ENCODE measurements around the gene RAB11B.
"Not testable (repeated sequence)": the region's sequence is repeated elsewhere in the genome, so short reads cannot be mapped to it uniquely, and the experiment has no call there.

Gene RAB11B

DNA sequence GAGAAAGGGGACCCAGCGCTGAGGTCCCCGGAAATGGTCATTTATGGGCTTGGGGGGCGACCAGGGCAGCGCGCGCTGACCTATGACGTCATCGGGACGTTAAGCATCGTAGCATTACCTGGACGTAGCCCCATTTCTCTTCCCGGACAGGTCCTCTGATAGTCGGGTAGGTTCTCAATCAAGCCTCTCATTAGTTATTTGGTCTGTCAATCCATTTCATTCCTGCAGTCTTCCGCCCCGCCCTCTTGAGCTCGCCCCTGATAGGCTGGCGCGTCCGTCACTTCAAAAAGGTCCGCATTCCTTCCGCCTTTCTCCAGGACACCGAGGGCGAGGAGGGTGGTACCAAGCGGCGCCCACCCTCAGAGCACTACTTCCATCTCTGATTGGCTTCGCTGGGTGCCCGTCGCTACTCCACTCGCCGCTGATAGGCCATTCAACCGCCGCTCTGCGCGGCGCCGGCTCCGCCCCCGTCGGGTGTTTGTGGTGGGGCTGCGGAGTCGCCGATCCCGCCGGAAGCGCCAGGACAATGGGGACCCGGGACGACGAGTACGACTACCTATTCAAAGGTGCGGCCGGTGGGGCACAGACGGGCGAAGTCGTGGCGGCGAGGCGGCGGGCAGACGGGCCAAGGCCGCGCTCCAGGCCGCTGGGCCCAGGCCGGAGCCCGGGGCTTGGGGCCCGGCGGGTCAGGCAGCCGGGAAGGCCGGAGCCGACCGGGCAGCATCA lies at the start of gene RAB11B:
Gene RAB11B, plus strand, starts transcription at position 470 of the 726 bp plus-strand sequence. Its CDS starts 57 bp downstream, at position 527.
- peak; percentile 95 to 99 for DNase-seq

DNA sequence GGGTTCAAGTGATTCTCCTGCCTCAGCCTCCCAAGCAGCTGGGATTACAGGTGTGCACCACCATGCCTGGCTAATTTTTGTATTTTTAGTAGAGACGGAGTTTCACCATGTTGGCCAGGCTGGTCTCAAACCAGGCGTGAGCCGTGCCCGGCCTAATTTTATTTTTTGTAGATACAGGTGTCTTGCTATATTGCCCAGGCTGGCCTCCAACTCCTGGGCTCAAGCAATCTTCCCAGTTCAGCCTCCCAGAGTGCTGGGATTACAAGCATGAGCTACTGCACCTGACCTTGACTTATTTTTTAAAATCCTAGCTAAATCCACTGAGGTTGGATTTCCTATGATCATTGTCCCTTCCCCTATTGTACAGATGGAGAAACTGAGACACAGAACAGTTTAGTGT lies 48.7 kb upstream of the RAB11B start:
- not testable (repeated sequence) for DNase-seq

DNA sequence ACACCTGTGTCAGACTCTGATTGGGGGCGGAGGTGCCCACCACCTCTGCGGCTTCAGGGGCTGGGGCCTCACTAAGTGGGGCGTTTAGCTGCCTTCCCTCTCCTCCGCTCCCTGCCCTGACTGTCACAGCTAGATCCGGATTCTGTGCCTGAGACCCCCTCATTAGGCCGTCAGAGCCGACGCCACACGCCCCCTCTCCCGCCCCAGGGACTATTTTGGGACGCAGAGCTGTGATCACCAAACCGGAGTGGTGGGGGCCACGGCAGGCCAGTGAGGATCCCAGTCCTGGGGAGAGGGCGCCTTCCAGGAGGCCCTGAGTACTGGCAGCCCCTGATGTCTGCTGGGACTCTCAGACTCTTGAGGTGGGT lies 47.9 kb upstream of the RAB11B start:
- DNase-seq: no peak

DNA sequence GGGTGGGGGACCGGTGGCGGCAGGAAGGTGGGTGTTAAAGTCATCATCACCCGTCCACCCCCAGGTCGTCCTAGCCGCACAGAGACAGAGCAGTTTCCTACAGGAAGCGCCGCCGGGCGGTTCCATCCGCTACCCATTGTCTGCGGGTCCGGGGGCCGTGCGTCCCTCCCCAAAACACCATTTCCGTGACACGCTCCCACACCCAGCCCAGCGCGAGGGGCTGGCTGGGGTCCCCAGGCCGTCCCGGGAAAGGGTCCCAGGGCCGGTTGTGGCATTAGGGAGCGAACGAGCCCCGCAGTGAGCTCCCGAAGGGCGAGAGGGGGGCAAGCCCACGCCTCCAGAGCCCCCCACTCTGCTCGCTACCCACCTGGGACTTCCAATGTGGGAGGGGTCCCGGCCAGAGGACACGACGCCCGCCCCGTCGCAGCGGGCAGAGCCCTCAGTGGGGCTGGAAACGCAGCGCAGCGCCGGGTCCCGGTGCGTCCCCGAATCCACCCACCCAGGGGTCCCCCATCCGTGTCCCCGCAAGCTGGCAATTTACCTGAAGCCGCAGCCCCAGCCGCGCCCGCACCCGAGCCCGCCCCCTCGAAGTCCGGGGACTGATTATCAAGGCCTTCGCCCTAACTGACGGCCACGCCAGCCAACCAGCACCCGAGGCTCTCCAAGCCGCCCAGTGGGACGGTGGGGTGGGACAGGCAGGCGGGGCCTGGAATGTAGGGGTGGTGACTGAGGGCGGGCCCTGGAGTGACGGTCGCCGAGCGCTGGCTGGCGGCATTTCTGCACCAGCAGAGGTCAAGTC lies 47.3 kb upstream of the RAB11B start, which contains the start of gene KANK3:
Gene KANK3, minus strand, starts transcription at position 579 of the 799 bp plus-strand sequence. CDS start 5,434 bp downstream, outside the sequence.
- DNase-seq: peak; percentile 90

DNA sequence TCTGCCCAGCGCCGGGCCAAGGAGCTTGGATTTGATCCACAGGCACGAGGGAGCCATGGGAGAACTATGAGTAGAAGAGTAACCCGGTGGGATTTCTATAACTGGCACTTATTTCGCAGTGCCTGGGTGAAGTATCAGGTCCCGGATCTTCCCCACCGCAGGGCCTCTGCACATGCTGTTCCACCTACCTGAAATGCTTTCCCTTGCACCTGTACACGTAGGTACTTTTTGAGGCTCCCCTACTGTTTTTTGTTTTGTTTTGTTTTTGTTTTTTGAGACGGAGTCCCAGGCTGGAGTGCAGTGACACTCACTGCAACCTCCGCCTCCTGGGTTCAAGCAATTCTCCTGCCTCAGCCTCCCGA lies 46.7 kb upstream of the RAB11B start:
- DNase-seq: no peak

DNA sequence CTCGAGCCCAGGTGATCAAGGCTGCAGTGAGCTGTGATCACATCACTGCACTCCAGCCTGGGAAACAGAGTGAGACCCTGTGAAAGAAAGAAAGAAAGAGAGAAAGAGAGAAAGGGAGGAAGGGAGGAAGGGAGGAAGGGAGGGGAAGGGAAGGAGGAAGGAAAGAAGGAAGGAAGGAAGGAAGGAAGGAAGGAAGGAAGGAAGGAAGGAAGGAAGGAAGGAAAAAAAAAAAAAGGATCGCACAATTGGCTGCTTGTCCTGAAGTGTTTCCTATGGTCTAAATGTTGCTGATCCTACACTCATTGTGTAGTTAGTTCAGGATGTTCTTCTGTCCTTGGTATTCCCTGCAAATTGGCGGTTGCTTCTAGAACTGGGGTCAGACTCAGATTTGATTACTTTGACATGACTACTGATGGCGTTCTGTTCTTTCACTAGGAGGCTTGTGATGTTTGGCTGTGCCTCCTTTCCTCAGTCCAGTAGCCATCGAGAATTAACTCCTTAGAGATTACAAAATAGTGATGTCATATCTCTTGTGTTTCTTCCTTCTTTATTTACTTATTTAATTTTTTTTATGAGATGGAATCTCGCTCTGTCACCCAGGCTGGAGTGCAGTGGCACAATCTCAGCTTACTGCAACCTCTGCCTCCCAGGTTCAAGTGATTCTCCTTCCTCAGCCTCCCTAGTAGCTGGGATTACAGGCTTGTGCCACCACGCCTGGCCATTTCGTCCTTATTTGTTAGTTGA lies 40.4 kb upstream of the RAB11B start:
- not testable (repeated sequence) for DNase-seq

DNA sequence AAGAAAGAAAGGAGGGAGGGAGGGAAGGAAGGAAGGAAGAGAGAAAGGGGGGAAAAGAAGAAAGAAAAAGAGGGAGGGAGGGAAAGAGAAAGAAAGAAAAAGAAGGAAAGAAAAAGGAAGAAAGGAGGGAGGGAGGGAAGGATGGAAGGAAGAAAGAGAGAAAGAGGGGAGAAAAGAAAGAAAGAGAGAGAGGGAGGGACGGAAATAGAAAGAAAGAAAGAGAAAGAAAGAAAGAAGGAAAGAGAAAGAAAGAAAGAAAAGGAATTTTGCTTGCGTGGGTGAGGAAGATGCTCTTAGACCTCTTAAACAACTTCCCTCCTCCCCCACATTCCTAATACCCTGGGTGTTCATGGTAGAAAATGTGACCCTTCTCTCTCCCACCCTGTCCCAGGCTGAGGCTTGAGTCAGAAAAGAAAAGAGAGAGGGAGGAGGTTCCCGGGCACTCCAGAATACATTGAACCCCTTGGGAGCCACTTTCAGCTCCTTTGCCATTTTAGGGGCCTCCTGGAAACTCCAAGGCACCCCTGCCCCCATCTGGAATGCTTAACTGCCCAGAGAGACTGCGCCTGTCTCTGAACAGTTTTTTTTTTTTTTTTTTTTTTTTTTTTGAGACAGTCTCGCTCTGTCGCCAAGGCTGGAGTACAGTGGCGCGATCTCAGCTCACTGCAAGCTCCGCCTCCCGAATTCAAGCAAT lies 37.9 kb upstream of the RAB11B start:
- DNase-seq: no peak

DNA sequence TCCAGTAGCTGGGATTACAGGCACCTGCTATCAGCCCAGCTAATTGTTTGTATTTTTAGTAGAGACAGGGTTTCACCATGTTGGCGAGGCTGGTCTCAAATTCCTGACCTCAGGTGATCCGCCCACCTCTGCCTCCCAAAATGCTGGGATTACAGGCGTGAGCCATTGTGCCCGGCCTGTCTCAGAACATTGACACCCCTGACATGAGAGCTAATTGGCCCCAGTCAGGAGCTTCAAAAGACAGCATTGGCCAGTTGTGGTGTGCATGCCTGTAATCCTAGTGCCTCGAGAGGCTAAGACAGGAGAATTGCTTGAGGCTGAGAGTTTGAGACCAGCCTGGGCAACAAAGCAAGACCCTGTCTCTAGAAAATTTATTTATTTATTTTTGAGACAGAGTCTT lies 37.3 kb upstream of the RAB11B start:
- DNase-seq: not testable (repeated sequence)

DNA sequence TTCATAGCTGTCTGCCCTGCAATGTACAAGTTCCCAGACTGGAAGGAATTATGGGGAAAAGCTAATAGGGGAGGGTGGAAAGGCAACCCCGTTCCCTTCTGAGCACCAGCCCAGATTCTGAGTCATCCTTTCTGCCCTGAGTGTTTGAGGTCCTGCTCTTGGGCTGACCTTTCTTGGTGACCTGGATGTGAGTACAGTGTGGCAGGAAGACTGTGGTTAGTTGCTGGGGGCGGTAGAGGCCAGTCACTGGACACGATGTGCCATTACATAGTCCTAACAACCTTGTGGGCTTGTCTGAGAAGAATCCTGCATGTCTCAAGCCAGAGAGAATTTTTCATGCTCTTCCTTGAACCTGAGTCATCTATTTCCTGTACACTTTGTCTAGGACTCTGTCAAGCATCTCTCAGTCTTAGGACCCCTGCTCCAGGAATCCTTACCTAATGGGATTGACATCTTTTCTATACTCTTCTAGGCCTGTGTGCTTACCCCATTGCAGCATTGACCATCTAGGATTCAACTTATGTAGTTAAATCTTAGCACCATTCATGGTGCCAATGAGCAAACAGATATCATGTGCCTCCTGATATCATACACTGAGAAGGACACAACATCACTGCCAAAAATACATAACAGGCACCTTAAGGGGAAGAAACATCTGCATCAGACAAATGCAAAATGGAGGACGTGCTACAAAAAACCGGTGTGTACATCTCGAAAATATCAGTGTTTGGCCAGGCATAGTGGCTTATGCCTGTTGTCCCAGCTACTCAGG lies 34.3 kb upstream of the RAB11B start:
- DNase-seq: no peak

DNA sequence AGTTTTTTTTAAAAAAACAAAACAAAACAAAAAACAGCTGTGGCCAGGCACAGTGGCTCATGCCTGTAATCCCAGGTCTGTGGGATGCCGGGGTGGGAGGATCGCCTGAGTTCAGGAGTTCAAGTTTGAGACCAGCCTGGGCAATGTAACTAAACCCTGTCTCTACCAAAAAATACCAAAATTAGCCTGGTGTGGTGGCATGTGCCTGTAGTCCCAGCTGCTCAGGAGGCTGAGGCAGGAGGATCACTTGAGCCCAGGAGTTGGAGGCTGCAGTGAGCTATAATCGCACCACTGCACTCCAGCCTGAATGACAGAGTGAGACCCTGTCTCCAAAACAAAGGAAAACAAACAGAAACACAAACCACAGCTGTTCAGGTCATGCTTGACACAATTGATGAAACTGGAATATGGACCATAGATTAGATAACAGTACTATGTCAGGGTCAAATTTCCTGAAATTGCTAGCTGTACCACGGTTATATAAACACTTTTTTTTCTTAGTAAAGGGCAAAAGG lies 33.1 kb upstream of the RAB11B start:
- no peak for DNase-seq

DNA sequence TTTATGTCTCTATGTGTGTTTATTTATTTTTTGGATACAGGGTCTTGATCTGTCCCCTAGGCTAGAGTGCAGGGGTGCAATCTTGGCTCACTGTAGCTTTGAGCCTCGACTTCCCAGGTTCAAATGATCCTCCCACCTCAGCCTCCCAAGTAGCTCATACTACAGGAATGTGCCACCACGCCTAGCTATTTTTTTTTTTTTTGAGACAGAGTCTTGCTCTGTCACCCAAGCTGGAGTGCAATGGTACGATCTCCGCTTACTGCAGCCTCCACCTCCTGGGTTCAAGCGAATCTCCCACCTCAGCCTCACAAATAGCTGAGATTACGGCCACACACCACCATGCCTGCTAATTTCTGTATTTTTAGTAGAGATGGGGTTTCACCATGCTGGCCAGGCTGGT lies 31.2 kb upstream of the RAB11B start:
- DNase-seq: no peak

DNA sequence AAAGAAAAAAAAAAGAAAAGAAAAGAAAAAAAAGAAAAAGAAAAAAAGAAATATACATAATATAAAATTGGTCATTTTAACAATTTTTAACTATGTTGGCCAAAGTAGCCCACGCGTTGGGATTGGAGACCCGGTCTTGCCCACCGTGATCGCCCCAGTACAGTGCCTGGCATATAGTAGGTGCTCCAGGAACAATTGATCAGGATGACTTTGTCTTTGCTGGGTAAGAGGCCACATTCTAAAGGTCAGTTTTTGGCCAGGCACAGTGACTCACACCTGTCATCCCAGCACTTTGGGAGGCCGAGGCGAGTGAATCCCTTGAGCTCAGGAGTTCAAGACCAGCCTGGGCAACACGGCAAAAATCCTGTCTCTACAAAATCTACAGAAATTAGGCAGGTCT lies 30.0 kb upstream of the RAB11B start:
- DNase-seq: no peak

DNA sequence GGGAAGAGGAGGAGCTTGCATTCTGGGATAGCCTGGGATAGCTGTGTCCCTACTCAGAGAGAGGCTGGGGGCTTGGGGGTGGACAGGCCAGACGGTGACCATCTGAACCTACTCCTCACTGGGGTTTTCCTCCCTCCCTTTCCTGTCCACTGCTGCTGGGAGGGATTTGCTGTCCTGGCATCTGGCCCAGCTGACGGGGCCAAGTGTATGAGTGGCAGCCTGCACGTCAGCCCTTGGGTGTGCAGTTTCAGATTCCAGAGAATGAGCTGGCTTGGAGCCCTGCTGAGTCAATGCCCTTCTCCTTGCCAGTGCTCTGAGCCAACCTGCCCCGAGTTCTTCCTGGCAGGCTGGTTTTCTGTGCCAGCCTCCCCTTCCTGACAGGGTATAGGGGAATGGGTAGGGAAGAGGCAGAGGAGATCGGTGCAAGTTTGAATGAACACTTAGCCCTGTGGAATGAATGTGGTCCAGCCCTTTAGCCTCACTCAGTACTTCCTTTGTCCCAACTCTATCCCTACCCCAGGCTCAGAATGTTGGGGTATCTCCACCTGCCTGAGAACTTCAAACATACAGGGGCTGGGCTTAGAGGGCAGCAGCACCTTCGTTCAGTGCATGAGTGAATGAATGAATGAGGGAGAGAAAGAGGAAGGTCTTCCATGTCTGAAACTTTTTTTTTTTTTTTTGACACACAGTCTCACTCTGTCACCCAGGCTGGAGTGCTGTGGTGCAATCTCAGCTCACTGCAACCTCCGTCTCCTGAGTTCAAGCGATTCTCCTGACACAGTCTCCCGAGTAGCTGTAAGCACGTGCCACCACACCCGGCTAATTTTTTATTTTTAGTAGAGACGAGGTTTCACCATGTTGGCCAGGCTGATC lies 28.0 kb upstream of the RAB11B start:
- DNase-seq: no peak

DNA sequence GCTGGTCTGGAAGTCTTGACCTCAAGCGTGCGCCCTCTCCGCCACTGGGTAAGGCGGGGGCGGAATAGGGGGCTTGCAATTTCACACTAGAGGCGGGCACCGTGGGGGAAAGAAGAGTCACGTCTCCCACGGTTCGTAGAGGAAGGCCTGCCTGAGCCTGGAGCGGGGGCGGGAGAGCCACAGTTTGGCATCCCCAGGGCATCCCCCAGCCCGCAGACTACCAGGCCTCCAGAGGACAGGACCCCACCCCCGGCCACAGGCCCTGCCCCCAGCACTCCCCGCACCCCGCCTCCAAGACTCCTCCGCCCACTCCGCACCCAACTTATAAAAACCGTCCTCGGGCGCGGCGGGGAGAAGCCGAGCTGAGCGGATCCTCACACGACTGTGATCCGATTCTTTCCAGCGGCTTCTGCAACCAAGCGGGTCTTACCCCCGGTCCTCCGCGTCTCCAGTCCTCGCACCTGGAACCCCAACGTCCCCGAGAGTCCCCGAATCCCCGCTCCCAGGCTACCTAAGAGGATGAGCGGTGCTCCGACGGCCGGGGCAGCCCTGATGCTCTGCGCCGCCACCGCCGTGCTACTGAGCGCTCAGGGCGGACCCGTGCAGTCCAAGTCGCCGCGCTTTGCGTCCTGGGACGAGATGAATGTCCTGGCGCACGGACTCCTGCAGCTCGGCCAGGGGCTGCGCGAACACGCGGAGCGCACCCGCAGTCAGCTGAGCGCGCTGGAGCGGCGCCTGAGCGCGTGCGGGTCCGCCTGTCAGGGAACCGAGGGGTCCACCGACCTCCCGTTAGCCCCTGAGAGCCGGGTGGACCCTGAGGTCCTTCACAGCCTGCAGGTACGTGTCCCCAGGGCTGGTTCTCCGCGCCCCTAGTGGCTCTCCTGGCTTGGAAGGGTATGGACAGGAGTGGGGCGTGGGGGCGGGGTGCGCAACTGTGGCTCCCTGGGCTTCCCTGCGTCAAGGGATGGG lies 26.1 kb upstream of the RAB11B start, which contains the start of gene ANGPTL4:
Gene ANGPTL4, plus strand, starts transcription at position 353 of the 969 bp plus-strand sequence. Its CDS starts 167 bp downstream, at position 520.
- peak; percentile 53 to 71 for DNase-seq

DNA sequence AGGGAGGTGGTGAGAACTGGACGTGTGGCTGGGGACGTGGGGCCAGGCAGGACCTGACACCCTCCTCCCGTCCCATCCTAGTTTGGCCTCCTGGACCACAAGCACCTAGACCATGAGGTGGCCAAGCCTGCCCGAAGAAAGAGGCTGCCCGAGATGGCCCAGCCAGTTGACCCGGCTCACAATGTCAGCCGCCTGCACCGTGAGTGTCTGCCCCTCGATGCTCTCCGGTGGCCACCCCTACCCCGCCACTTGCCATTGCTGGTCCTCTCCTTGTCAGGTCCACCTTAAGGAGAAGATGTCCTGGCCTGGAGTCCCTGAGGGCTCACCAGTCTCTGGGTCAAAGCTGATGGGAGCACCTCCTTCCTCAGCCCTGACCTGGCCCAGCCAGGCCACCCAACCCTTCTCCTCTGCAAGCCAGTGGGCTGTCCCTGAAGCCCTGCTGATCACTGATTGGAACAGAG lies 24.0 kb upstream of the RAB11B start:
- no peak for DNase-seq

DNA sequence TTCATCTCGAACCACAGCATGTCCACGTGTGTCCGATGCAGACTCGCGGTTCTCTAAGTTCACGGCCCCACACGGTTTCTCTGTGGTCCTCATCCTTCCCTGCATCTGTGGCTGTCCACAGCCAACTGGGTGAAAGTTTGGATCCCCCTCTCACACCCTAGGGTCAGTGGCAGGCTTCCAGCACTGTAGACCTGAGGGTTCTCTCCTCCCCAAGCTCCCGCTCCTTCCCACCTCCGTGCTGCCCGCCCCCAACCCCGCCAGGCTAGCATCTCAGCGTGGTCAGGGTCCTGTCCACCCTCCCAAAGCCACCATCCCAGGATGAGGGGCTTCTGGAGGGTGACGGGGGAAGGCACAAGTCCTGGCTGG lies 23.2 kb upstream of the RAB11B start:
- no peak for DNase-seq

DNA sequence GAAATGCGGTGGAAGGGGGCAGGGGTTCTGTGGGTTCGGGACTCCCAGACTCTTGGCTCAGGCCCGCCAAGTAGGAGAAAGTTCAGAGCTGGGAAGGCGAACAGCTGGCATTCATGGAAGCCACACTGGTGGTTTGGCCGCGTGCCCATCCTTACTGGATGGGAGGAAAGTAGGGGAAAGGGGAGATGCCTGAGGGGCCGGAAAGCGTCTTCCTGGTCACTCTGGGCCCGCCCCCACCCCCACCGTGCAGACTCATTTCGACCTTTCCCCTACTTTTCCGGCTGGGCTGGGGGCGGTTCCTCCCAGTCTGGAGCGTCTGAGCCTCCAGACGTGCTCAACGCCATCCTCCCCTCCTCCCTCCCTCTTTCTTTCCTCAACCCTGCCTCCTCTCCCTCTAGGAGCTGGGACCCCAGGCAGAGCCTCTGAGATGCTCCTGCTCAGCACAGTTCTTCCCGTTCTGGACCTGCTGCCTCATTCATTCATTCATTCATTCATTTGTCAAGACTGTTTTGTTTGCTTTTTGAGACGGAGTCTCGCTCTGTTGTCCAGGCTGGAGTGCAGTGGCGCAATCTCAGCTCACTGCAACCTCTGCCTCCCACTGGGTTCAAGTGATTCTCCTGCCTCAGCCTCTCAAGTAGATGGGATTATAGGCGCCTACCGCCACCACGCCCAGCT lies 22.7 kb upstream of the RAB11B start:
- DNase-seq: no peak

DNA sequence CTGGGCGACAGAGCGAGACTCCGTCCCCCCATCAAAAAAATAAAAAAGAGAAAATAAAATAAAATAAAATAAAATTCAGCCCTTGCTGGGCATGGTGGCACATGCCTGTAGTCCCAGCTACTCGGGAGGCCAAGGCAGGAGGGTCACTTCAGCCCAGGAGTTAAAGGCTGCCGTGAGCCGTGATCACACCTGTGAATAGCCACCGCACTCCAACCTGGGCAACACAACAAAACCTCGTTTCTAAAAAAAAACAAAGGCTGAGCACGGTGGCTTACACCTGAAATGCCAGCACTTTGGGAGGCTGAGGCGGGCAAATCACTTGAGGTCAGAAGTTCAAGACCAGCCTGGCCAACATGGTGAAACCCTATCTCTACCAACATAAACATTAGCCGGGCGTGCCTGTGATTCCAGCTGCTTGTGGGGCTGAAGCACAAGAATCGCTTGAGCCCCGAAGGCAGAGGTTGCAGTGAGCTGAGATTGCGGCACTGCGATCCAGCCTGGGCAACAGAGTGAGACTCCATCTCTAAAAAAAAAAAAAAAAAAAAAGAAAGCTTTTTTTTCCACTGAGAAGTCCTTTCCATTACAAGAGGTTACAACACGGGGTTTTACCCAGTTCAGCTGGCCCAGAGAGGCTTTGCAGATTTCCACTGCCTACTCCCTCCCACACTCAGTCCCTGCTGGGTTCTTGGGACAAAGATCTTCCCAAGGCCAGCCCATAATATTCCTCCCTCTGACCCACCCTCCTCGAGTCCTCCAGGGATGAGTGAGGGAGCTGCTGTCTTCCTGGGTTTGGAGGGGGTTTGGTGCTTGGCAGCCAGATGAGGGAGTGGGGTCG lies 19.8 kb upstream of the RAB11B start:
- no peak for DNase-seq

All from stimulated activated CD4-positive, alpha-beta T cell treated with anti-CD3 and anti-CD28 coated beads, Interleukin-4, amount 100 ng/mL, for 4 hours (primary cell).